Body of pancreas (tissue), 4 donors: ENCODE results near the gene NKD2. TPM values are rescaled to one million over a fixed set of nuclear protein-coding genes. Genes with fewer than 3 reads are reported as not detected.

ENCODE experiments used
- ATAC-seq: fragments of 150-250 bp; one replicate; pipeline ENCODE4 v1.9.1; 2016
- DNase-seq, 4 donors: peaks; one replicate each; pipeline ENCODE4 v3.0.0-alpha.2; 2019
- H3K27ac ChIP-seq, 4 donors: fragments of 200-600 bp; sonication (generic); 1 replicate in 3 of 4; 2 replicates in 1 of 4; pipeline versions ENCODE4 v1.5.1 to v1.6.1; 2016 to 2019; ENCODE audit warnings: mild to moderate bottlenecking in 1 of 4, mixed read lengths in 1 of 4, moderate library complexity in 1 of 4
- H3K27me3 ChIP-seq, 2 donors: fragments of 200-600 bp; sonication (generic); one replicate each; pipeline ENCODE4 v1.6.0; 2016; ENCODE audit warnings: mild to moderate bottlenecking in 1 of 2
- H3K36me3 ChIP-seq, 2 donors: fragments of 200-600 bp; sonication (generic); replicated peaks in 1 of 2; 2 replicates each; pipeline ENCODE4 v1.5.1; 2016; ENCODE audit warnings: low read depth in 2 of 2; ENCODE audit not compliant: insufficient read depth in 1 of 2
- H3K4me1 ChIP-seq: fragments of 200-600 bp; sonication (generic); one replicate; pipeline ENCODE4 v1.6.0; 2016
- H3K4me3 ChIP-seq, 2 donors: fragments of 200-600 bp; sonication (generic); 1 replicate in 1 of 2; 2 replicates in 1 of 2; pipeline ENCODE4 v1.5.1; 2016 to 2019
- H3K9me3 ChIP-seq, 3 donors: fragments of 200-600 bp; sonication (generic); 1 replicate in 2 of 3; 2 replicates in 1 of 3; pipeline ENCODE4 v1.5.1; 2016
- POLR2A ChIP-seq, 3 donors: fragments of 450-650 bp; IDR thresholded peaks; one replicate each; pipeline ENCODE4 v1.6.1; 2016; ENCODE audit warnings: antibody characterized with exemption in 3 of 3, mild to moderate bottlenecking in 2 of 3
- WGBS, 2 donors: methylation state at CpG; one replicate each; pipeline ENCODE4 v1.1.5; 2017; 5-methylcytosine and 5-hydroxymethylcytosine counted together
- intact Hi-C: fragments of 100-400 bp; cut with DNase I; formaldehyde crosslinking; loops from one replicate; pipeline ENCODE4 v1.15.1; 2023
- total RNA-seq, 2 donors: library from RNA; depleted of rRNA; stranded (reverse); fragments of >200 nt; gene quantifications; one replicate each; pipeline ENCODE4 v1.1.0, GENCODE V29; 2016
- TF ChIP-seq, protein P1 (sequence below), 7 experiments: fragments of 450-650 bp in 4 of 7; fragments of 200-600 bp in 3 of 7; sonication (generic) in 3 of 7; IDR thresholded peaks; one replicate each; pipeline ENCODE4 v1.5.1; 2016 to 2019; ENCODE audit warnings: antibody characterized with exemption in 7 of 7

Gene NKD2, protein sequence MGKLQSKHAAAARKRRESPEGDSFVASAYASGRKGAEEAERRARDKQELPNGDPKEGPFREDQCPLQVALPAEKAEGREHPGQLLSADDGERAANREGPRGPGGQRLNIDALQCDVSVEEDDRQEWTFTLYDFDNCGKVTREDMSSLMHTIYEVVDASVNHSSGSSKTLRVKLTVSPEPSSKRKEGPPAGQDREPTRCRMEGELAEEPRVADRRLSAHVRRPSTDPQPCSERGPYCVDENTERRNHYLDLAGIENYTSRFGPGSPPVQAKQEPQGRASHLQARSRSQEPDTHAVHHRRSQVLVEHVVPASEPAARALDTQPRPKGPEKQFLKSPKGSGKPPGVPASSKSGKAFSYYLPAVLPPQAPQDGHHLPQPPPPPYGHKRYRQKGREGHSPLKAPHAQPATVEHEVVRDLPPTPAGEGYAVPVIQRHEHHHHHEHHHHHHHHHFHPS
- total RNA-seq, result 10 to 100 TPM in 1 of 2 donors, 1 to 10 TPM in 1; 4.2 to 12.2 TPM

DNA sequence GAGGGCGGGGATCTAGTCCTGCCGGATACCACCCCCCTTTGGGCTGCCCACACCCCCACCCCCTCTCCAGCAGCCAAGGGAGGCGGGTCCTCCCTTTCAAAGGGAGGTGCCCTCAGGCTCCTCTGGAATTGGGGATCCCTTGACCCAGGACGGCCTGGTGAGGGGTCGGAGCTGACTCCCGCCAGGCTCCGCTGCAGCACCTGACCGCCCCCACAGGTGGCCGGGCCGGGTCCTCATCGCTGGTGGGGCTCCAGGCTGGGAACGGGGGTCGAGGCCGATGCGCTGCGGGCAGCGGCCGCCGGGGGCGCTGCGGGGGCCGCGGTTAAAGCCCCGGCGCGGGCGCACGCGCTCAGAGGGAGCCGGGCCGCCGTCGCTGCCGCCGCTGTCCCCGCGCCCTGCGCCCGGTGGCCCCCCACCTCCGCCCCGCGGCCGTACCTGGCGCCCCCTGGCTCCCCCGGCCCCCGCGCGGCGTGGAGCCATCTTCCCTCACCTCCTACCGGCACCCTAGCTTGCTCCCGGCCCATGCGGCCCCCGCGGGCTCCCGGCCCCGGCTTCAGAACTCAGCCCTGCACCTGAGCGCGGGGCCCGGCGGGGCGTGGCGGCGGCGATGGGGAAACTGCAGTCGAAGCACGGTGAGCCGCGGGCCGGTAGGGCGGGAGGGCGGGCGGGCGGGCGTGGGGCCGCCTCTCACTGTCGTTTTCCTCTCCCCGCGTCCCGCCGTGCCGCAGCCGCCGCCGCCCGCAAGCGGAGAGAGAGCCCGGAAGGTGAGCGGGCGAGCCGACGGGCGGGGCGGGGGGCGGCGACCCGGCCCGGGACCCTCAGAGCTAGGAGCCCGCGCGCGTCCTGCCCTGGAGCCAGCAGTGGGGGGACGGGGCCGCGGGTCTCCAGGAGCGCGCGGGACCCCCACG, at the start of gene NKD2:
TSS of gene NKD2 (plus strand) at position 352 of the 908 bp plus-strand sequence. CDS start at position 608, 256 bp downstream.
- Histone ChIP-seq H3K27ac (no peak within 1 kb of the TSS), H3K9me3 (no peaks in the 10 kb centered on the region), H3K36me3 (no peaks in the 10 kb centered on the region), H3K27me3 (peaks cover 0 to 8% of the 10 kb centered on the region in 2 donors), H3K4me3 (peak within 1 kb of the TSS in 1 of 2 donors; percentile 17), H3K4me1 (peaks cover 44% of the 10 kb centered on the region)
- intact Hi-C loops, result no loop called here
- ATAC-seq (peak; percentile 51), DNase-seq (peak in 3 of 4 donors; percentile 31 to 54 (median 32))
- WGBS, 2 donors, result 3% methylated on average over 59 of the region's 108 CpGs; no CpG with 5 or more reads in 1 of the 2 donors
- TF ChIP-seq, protein P1, sequence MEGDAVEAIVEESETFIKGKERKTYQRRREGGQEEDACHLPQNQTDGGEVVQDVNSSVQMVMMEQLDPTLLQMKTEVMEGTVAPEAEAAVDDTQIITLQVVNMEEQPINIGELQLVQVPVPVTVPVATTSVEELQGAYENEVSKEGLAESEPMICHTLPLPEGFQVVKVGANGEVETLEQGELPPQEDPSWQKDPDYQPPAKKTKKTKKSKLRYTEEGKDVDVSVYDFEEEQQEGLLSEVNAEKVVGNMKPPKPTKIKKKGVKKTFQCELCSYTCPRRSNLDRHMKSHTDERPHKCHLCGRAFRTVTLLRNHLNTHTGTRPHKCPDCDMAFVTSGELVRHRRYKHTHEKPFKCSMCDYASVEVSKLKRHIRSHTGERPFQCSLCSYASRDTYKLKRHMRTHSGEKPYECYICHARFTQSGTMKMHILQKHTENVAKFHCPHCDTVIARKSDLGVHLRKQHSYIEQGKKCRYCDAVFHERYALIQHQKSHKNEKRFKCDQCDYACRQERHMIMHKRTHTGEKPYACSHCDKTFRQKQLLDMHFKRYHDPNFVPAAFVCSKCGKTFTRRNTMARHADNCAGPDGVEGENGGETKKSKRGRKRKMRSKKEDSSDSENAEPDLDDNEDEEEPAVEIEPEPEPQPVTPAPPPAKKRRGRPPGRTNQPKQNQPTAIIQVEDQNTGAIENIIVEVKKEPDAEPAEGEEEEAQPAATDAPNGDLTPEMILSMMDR (IDR thresholded peaks at IDR 0.05), result peak; percentile 41 to 74 (median 65)
- TF ChIP-seq POLR2A (IDR thresholded peaks at IDR 0.05), result no peak

DNA sequence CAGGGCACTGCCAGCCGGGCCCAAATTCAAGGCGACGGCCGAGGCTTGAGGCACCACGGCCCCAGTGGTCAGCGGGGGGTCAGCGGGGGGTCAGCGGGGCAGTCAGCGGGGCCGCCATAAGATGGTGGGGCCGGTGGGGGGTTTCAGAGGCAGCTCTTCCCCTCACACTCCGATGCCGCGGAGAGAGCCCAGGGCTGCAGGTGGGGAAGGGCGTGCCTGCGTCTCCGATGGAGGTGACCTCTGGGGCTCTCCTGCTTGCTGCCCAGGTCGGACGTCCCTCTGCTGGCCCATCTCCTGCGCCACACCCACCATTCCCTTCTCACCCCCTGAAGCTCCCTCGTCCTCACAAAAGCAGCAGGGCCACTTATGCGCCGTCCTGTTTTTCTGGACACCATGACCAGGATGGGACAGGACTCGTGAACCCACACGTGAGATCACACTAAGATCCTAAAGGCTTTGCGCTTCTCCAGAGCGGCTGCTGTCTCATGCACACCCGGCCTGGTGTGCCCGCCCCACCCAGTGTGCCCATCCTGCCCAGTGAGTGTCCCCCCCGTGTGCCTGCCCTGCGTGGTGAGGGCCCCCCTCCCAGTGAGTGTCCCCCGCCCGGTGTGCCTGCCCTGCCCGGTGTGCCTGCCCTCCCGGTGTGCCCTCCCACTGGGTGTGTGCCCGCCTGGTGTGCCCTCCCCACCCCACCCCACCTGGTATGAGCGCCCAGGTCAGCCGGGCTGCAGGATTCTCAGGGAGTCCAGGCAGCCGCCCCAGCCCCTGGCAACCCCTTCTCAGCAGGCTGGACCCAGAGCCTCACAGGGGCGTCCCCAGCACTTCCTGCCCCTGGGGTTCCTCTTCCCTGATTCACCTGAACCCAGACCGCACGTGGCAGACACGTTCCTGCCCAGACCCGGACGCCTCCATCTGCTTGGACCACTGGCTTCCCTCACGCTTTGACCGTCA, 48.7 kb upstream of the NKD2 start:
- no peak for DNase-seq
- no peak overlapping the region for H3K4me3 ChIP-seq
- no peak for ATAC-seq
- 67 to 73% methylated on average over 11 to 41 of the region's 47 CpGs for WGBS, 2 donors
- intact Hi-C loops, result no loop called here
- H3K27ac ChIP-seq, result no peak overlapping the region
- peaks cover 46% of the 10 kb centered on the region for H3K4me1 ChIP-seq
- no peaks in the 10 kb centered on the region for H3K27me3 ChIP-seq
- no peaks in the 10 kb centered on the region for H3K9me3 ChIP-seq
- no peaks in the 10 kb centered on the region for H3K36me3 ChIP-seq
- TF ChIP-seq POLR2A (IDR thresholded peaks at IDR 0.05), result no peak
- TF ChIP-seq, protein P1 (IDR thresholded peaks at IDR 0.05), result no peak

DNA sequence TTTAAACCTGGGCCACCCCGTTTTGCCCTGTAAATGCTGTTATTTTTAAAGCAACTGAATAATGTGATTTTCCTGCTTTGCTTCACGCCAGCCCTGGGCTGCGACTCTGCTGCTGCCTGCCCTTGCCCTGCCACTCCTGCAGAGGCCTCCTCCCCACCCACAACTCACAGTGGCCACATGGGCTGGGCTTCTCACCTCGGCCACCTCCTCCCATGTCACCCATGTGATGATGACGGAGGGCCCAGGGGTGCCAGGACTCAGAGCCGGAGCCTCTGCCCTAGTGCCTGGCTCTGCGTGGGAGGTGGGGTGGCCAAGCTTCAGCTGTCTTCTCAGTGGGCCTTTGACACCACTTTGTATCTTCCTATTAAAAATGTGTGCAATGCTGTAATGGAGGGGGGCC, 48.1 kb upstream of the NKD2 start:
- Histone ChIP-seq H3K36me3 (no peaks in the 10 kb centered on the region), H3K27ac (no peak overlapping the region), H3K4me3 (no peak overlapping the region), H3K27me3 (no peaks in the 10 kb centered on the region), H3K4me1 (peaks cover 42% of the 10 kb centered on the region), H3K9me3 (no peaks in the 10 kb centered on the region)
- 41 to 52% methylated on average over 4 to 7 of the region's 7 CpGs for WGBS, 2 donors
- no peak for ATAC-seq
- intact Hi-C loops, result no loop called here
- TF ChIP-seq POLR2A (IDR thresholded peaks at IDR 0.05), result no peak
- TF ChIP-seq, protein P1 (IDR thresholded peaks at IDR 0.05), result no peak
- peak in 2 of 4 donors; percentile 31 to 32 for DNase-seq

DNA sequence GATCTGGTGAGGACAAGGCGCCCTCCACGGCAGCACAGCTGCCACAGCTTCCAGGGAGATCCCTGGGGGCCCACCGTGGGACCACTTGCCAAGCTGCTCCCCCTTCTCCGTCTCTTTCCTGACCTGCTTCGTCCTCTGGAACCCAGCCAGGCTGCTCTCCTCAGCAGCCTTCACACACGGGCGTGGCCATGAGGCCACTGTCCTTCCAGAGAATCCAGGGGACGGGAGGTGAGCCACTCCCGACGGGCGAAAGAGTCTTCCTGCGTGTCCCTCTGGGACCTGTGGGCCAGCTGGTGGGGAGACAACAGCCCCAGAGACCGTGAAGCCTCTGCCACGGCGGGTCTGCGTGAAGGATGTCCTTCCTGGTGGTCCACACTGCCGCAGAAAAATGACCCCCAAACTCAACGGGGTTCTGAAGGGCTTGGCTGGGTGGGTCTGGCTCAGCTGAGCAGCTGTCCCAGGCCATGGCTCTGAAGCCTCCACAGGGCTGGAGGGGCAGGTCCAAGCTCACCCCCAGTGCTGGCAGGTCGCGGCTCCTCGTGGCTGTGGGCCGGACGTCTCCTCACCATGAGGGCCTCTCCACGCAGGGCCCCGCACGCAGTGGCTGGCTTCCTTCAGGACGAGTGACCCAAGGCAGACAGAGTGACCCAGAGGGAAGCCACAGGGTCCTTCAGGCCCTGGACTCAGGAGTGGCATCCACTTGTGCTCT, 47.4 kb upstream of the NKD2 start:
- peaks cover 36% of the 10 kb centered on the region for H3K4me1 ChIP-seq
- no peaks in the 10 kb centered on the region for H3K27me3 ChIP-seq
- no peaks in the 10 kb centered on the region for H3K36me3 ChIP-seq
- H3K27ac ChIP-seq, result no peak overlapping the region
- ATAC-seq (no peak), DNase-seq (peak in 1 of 4 donors; percentile 15)
- no peaks in the 10 kb centered on the region for H3K9me3 ChIP-seq
- 64 to 72% methylated on average over 8 to 27 of the region's 27 CpGs for WGBS, 2 donors
- TF ChIP-seq, protein P1 (IDR thresholded peaks at IDR 0.05), result no peak
- H3K4me3 ChIP-seq, result no peak overlapping the region
- intact Hi-C loops, result no loop called here
